GM12878 (cell line): Measurements from ENCODE around the gene IGSF23. TPM values are rescaled to one million over a fixed set of nuclear protein-coding genes. Genes with fewer than 3 reads are reported as not detected.

Source experiments
- ATAC-seq: fragments of 200-7000 bp; cut with Tn5 transposase; 3 replicates; pipeline ENCODE4 v1.9.1; 2020; ENCODE audit warnings: mild to moderate bottlenecking, moderate library complexity
- BruUV-seq: library from RNA; stranded (reverse); fragments of 400-500 nt; replicated peaks from 2 replicates; lab custom pipeline; 2021; lab: Mats Ljungman, UMichigan
- CTCF ChIA-PET: fragments of 300-600 bp; sonication (Branson Sonifier 250); formaldehyde crosslinking; extraction: SDS; loops from one replicate; lab custom pipeline; 2021; ENCODE audit warnings: inconsistent platforms; lab: Yijun Ruan, JAX
- POLR2A ChIA-PET: fragments of 350-600 bp; formaldehyde crosslinking; extraction: SDS; loops from one replicate; lab custom pipeline; 2021; ENCODE audit warnings: inconsistent platforms; lab: Charles Lee
- RAD21 ChIA-PET: fragments of 300-600 bp; sonication (Branson Sonifier 250); formaldehyde crosslinking; loops from one replicate; lab custom pipeline; 2023; ENCODE audit warnings: antibody characterized with exemption; ENCODE audit not compliant: unreplicated experiment; lab: Charles Lee
- SMC1A ChIA-PET: fragments of 300-600 bp; sonication (Branson Sonifier 250); formaldehyde crosslinking; loops from one replicate; lab custom pipeline; 2023; ENCODE audit not compliant: unreplicated experiment, uncharacterized antibody; lab: Charles Lee
- DNase-seq: peaks from one replicate; pipeline ENCODE4 v3.0.0-alpha.2; 2011; ENCODE audit warnings: low read depth, low spot score
- FAIRE-seq: peaks from 3 replicates; lab custom pipeline; 2011; peaks lifted over from hg19 to GRCh38; lab: Jason Lieb, UNC
- H2AFZ ChIP-seq: 2 replicates; pipeline ENCODE4 v1.6.0; 2011; ENCODE audit warnings: low read depth, low read length, control low read depth; ENCODE audit not compliant: control insufficient read depth
- H3K27ac ChIP-seq: 2 replicates; pipeline ENCODE4 v1.5.1; 2011; ENCODE audit warnings: control low read depth; ENCODE audit not compliant: control insufficient read depth, insufficient read depth
- H3K27me3 ChIP-seq, 2 experiments: replicated peaks in 1 of 2; 2 replicates each; pipeline versions ENCODE4 v1.6.0 to v1.6.1; 2011; ENCODE audit warnings: low read length in 1 of 2; ENCODE audit not compliant: control insufficient read depth in 2 of 2, insufficient read depth in 2 of 2
- H3K36me3 ChIP-seq, 2 experiments: 2 replicates each; pipeline ENCODE4 v1.5.1; 2011; ENCODE audit warnings: low read length in 1 of 2; ENCODE audit not compliant: control insufficient read depth in 2 of 2, insufficient read depth in 2 of 2
- H3K4me1 ChIP-seq: 2 replicates; pipeline ENCODE4 v1.6.1; 2011; ENCODE audit warnings: mild to moderate bottlenecking, low read length, moderate library complexity, mixed read lengths; ENCODE audit not compliant: control insufficient read depth, insufficient read depth
- H3K4me2 ChIP-seq: 2 replicates; pipeline ENCODE4 v1.6.0; 2011; ENCODE audit warnings: control low read depth; ENCODE audit not compliant: control insufficient read depth, insufficient read depth
- H3K4me3 ChIP-seq: fragments of 200-600 bp; sonication (generic); 2 replicates; pipeline ENCODE4 v1.5.1; 2016
- H3K79me2 ChIP-seq: 2 replicates; pipeline ENCODE4 v1.6.0; 2011; ENCODE audit warnings: low read length; ENCODE audit not compliant: control insufficient read depth, insufficient read depth
- H3K9ac ChIP-seq: 2 replicates; pipeline ENCODE4 v1.8.0; 2011; ENCODE audit warnings: low read length, control low read depth, mixed read lengths; ENCODE audit not compliant: control insufficient read depth, insufficient read depth
- H3K9me3 ChIP-seq: replicated peaks from 3 replicates; pipeline ENCODE4 v1.5.1; 2011; ENCODE audit warnings: mild to moderate bottlenecking, low read length; ENCODE audit not compliant: control insufficient read depth, insufficient read depth
- H4K20me1 ChIP-seq: 2 replicates; pipeline ENCODE4 v1.6.0; 2011; ENCODE audit not compliant: control insufficient read depth, insufficient read depth
- LARP7 ChIP-seq: fragments of 450-650 bp; IDR thresholded peaks from 2 replicates; pipeline ENCODE4 v1.6.1; 2017; ENCODE audit warnings: mild to moderate bottlenecking
- NFYB ChIP-seq: IDR thresholded peaks from 2 replicates; pipeline ENCODE4 v1.6.1; 2011; ENCODE audit warnings: low read depth, mild to moderate bottlenecking, low read length, improper control_type of control experiment, moderate library complexity; ENCODE audit not compliant: insufficient read depth
- SUPT20H ChIP-seq: IDR thresholded peaks from 2 replicates; pipeline ENCODE4 v1.6.1; 2011; ENCODE audit warnings: low read depth, mild to moderate bottlenecking, low read length, moderate library complexity, borderline replicate concordance; ENCODE audit not compliant: control insufficient read depth
- TBL1XR1 ChIP-seq: IDR thresholded peaks from 2 replicates; pipeline ENCODE4 v1.6.1; 2012; ENCODE audit warnings: low read depth, low read length, improper control_type of control experiment
- WGBS: methylation state at CpG from one replicate; pipeline ENCODE4 v1.1.6; 2016; ENCODE audit warnings: low lambda C conversion rate; ENCODE audit not compliant: insufficient replicate concordance, insufficient coverage; ENCODE audit errors: missing lambda C conversion rate; 5-methylcytosine and 5-hydroxymethylcytosine counted together
- in situ Hi-C: fragments of 300-500 bp; cut with MboI; formaldehyde crosslinking; loops from 9 replicates; pipeline ENCODE4 v1.14.3; 2018; ENCODE audit warnings: mixed read lengths
- intact Hi-C: fragments of 100-400 bp; cut with micrococcal nuclease; formaldehyde crosslinking; loops from one replicate; pipeline ENCODE4 v1.14.2; 2022; ENCODE audit not compliant: unreplicated experiment
- polyA plus RNA-seq, 11 experiments: library from polyadenylated mRNA; depleted of rRNA in 4 of 11; unstranded in 6 of 11; stranded (reverse) in 5 of 11; fragments of >200 nt; fragmentation: Nextera tagmentation in 4 of 11; fragmentation: Illumina TruSeq in 1 of 11; extraction: Ambion mirVana in 4 of 11; extraction: Trizol in 1 of 11; gene quantifications; 1 replicate in 1 of 11; 2 replicates in 10 of 11; pipeline versions ENCODE4 v1.2.1 to v1.2.3, GENCODE V29; 2011 to 2016; ENCODE audit warnings: inconsistent platforms in 2 of 11, missing spikeins in 2 of 11, low read depth in 1 of 11
- total RNA-seq, 4 experiments: library from RNA; depleted of rRNA in 3 of 4; stranded (reverse); fragments of >200 nt in 3 of 4; fragmentation: Illumina TruSeq in 1 of 4; extraction: Trizol in 1 of 4; gene quantifications; 2 replicates each; pipeline versions ENCODE4 v1.2.1 to v1.2.3, GENCODE V29; 2013 to 2021
- TF ChIP-seq, protein P1 (sequence below): fragments of 450-650 bp; formaldehyde crosslinking; IDR thresholded peaks from 2 replicates; pipeline ENCODE4 v1.4.0; 2022; ENCODE audit warnings: mild to moderate bottlenecking, moderate library complexity
- TF ChIP-seq, protein P2 (sequence below): fragments of 450-650 bp; IDR thresholded peaks from 2 replicates; pipeline ENCODE4 v1.6.1; 2017; ENCODE audit warnings: mild to moderate bottlenecking

IGSF23 gene
- total and polyA plus RNA-seq, 10 of the 15 experiments (the other 5 are each of a cell fraction or from before 2014, with no cell fraction given): not detected

GRCh38 chr19:44623626-44624025 is 10.3 kb downstream of the IGSF23 start:
- ChIA-PET RAD21 (no interaction called here), CTCF (interaction anchor here (0.7 kb wide), 1 partner anchor 57 kb away, joined by 3 read pairs; no protein-coding TSS in a partner anchor), POLR2A (no interaction called here), SMC1A (interaction anchor here (0.9 kb wide), 1 partner anchor 305 kb away, joined by 3 read pairs; no protein-coding TSS in a partner anchor)
- H3K4me1 ChIP-seq: no peaks in the 10 kb centered on the region
- H3K27me3 ChIP-seq: no peaks in the 10 kb centered on the region
- TF ChIP-seq LARP7 (no peak), NFYB (no peak), TBL1XR1 (no peak), SUPT20H (no peak)
- TF ChIP-seq, protein P1, sequence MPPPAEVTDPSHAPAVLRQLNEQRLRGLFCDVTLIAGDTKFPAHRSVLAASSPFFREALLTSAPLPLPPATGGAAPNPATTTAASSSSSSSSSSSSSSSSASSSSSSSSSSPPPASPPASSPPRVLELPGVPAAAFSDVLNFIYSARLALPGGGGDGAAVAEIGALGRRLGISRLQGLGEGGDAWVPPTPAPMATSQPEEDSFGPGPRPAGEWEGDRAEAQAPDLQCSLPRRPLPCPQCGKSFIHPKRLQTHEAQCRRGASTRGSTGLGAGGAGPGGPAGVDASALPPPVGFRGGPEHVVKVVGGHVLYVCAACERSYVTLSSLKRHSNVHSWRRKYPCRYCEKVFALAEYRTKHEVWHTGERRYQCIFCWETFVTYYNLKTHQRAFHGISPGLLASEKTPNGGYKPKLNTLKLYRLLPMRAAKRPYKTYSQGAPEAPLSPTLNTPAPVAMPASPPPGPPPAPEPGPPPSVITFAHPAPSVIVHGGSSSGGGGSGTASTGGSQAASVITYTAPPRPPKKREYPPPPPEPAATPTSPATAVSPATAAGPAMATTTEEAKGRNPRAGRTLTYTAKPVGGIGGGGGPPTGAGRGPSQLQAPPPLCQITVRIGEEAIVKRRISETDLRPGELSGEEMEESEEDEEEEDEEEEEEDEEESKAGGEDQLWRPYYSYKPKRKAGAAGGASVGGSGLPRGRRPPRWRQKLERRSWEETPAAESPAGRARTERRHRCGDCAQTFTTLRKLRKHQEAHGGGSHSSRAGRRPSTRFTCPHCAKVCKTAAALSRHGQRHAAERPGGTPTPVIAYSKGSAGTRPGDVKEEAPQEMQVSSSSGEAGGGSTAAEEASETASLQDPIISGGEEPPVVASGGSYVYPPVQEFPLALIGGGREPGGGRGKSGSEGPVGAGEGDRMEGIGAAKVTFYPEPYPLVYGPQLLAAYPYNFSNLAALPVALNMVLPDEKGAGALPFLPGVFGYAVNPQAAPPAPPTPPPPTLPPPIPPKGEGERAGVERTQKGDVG (CRISPR knock-in tag): no peak
- TF ChIP-seq, protein P2, sequence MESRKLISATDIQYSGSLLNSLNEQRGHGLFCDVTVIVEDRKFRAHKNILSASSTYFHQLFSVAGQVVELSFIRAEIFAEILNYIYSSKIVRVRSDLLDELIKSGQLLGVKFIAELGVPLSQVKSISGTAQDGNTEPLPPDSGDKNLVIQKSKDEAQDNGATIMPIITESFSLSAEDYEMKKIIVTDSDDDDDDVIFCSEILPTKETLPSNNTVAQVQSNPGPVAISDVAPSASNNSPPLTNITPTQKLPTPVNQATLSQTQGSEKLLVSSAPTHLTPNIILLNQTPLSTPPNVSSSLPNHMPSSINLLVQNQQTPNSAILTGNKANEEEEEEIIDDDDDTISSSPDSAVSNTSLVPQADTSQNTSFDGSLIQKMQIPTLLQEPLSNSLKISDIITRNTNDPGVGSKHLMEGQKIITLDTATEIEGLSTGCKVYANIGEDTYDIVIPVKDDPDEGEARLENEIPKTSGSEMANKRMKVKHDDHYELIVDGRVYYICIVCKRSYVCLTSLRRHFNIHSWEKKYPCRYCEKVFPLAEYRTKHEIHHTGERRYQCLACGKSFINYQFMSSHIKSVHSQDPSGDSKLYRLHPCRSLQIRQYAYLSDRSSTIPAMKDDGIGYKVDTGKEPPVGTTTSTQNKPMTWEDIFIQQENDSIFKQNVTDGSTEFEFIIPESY: no peak
- BruUV-seq: no TSS peak
- H3K79me2 ChIP-seq: no peaks in the 10 kb centered on the region
- no peak overlapping the region for H3K4me3 ChIP-seq
- WGBS: 36% methylated on average over 4 of the region's 4 CpGs
- no peak overlapping the region for H3K9ac ChIP-seq
- H3K36me3 ChIP-seq: no peaks in the 10 kb centered on the region
- DNase-seq (no peak), FAIRE-seq (no peak), ATAC-seq (no peak)
- intact Hi-C loops: no loop called here
- no peaks in the 10 kb centered on the region for H4K20me1 ChIP-seq
- no peaks in the 10 kb centered on the region; the same call in 2 of the 3 replicates for H3K9me3 ChIP-seq
- no peak overlapping the region for H3K27ac ChIP-seq
- H2AFZ ChIP-seq: no peak overlapping the region
- in situ Hi-C loops: no loop called here
- H3K4me2 ChIP-seq: no peak overlapping the region
